Activated CD4-positive, CD25-positive, alpha-beta regulatory T cell treated with anti-CD3 and anti-CD28 coated beads, Interleukin-2, amount 50 U/mL, for 16 hours (primary cell): ENCODE results near the gene MED13L.
"Not testable (repeated sequence)": the region's sequence is repeated elsewhere in the genome, so short reads cannot be mapped to it uniquely, and the experiment has no call there.

Source experiments
- DNase-seq: peaks from one replicate; pipeline ENCODE4 v3.0.0-alpha.2; 2020; ENCODE audit warnings: low read depth, low spot score

MED13L gene

DNA sequence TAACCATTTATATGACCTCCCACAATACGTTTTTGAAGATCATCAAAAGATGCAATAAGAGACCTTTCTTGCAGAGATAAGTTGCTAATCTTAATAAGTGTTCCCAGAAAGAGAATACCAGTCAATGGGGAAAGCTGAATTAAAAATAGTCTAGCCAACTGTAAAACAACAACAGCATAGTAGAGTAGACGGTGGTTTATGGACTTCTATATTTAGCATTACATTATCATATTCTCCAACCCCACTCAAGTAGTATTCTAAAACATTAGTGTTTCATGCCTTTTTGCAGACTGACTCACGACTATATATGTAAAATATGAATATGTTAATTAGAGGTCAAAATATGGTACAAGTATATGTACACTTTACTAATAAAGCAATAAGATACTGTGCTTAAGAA lies 218.9 kb downstream of the MED13L start:
- no peak for DNase-seq

DNA sequence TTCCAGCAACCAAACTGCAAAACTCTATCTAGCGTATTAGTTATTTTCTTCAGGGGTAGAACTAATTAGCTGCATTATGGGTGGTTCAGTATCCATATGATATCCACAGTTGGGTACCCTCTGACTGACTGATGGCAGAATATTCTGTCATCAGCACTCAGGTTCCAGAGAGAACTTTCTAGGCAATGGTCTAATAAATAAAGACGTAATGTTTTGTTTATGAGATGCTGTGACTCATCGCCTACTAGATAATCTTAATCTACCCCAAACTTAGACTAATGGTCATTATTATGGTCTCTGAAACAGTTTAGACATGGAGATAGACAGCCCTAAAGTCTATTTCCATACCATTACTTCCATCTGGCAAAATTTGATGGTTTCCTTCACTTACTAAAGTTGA lies 220.1 kb downstream of the MED13L start:
- DNase-seq, result no peak

DNA sequence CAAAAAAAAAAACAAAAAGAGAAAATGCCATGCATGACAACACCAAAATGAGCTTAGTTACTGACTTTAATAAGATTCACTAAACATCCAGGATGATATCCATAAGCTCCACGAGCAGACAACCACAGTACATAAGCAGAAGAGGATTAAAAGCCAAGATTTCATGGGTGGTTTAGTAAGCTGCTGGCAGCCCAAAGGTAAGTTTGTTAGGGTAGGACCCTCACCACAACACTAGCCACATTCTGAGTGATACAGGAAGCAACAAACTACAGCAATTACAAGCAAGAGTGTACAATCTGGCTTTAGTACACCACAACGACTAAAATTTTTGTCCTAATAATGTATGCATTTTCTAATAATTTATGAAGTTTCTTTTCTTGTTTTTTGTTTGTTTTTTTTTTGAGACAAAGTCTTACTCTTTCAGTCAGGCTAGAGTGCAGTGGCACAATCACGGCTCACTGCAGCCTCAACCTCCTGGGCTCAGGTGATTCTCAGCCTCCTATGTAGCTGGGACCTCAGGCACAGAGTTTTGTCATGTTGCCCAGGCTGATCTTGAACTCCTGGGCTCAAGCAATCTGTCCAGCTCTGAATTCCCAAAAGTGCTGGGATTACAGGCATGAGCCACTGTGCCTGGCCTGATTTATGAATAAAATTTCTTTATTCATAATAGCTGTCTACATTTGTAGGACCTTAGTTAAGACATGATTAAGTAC lies 221.4 kb downstream of the MED13L start:
- DNase-seq, result no peak

DNA sequence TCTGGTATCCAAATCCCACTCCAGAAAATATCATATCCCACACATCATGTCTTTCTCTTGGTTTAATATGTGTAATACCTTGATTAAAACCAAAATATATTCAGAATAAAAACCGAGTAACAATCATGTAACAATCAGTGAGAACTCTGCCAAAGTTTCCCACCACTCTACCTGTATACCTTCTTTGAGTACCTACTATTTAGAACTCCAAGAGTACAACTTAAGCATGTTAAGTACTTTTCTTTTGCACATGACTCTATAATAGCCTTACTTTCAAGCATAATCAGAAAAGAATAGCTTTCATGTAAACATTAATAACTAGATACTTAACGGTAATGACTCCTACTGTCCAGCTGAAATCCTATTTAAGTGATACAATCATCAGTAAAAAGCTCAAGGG lies 223.2 kb downstream of the MED13L start:
- DNase-seq, result no peak

DNA sequence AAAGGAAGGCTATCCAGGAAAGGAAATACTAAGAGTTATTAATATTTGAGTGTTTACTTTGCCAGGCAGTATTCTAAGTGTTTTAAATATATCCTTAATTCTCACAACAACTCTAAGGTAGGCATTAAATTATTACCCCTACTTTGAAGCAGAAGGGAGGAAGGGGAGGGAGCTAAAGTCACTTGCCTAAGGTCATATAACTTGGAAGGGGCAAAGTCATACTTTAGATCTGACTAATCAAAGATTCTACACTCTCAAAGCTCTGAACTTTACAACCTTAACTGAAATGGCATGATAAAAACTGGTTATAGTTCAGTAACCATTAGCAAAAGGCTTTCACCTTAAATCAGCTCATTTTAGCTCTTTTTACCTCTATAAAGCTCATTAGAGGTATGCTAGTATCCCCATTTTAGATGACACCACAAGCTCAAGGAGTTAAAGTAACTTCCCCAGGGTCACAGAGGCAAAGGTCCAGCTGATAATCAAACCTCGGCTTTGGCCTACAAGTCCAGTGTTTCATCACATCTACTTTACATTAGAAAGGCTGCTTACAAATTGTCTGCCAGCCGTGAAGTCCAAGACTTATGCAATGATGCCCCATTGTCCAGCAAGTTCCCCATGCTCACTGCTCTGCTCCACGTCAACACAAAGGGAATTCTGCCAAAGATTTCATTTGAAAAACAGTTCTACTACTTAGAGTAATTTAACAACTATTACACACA lies 223.9 kb downstream of the MED13L start:
- DNase-seq, result no peak

DNA sequence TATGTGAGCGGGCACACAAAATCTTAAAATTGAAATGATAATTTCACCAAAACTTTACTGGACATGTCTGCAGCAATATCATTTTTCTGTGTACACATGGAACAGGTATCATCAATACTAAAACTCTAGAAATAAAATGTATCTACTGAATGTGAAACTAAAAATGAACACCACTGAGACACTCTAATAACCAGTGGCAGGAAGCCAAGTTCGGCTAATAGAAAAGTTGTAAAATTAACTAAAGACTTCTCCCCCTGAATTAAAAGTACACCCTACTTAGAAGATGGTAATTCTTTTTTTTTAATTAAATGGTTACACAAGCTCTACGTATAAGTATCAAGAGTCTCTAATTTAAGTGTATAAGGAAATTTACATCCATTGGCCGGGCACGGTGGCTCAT lies 227.2 kb downstream of the MED13L start:
- no peak for DNase-seq

DNA sequence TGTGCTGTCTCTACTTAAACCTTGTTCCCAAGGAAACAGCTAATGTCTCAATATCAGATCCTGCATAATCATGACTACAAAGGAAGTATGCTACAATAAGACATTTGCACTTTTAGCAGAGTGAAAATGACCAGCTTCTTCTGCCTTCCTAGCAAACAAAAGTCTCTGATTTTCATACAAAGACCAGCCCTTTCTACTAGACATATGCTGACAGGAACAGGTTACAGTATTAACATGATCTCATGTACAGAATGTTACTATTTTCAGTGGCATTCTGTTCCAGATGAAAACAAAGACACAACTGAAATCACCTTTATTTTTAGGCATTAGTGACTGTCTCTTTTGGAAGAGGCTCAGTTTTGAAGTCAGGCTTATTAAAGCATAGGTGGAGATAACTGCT lies 228.6 kb downstream of the MED13L start:
- DNase-seq, result no peak

DNA sequence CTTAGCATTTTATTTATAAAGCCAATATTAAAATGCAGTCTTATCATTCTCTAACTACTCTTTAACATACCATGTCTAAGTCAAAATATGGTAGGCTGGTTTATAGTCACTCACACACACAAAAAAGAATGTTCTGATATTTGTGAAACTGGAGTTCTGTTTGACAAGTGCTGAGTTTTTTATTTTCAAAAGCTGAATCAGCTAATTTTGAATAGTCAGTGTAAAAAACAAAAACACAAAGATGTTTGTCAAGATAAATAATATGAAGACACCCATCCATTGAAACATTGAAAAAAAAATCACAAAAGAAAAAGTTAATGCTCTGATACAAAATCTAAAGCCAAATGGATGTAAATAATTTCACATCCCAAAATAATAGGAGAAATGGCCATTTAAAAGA lies 231.5 kb downstream of the MED13L start:
- DNase-seq, result no peak

DNA sequence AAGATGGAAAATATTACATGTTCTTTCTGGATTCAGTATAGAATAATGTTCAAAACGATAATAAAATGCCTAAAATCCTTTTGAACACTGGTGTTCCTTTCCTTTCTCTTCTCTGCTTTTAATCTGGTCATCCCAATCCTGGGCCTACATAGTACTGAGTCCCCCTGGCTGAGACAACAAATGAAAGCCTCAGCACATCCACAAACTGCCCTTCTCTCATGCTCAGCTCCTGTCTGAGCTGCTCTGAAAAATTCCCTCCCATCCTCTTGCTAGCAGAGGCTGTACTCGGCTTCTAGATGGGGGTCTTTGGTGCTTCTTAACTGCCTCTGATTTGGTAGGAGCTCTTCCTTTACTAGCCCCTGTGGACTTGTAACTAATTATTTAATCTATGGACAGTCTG lies 232.3 kb downstream of the MED13L start:
- DNase-seq, result no peak

DNA sequence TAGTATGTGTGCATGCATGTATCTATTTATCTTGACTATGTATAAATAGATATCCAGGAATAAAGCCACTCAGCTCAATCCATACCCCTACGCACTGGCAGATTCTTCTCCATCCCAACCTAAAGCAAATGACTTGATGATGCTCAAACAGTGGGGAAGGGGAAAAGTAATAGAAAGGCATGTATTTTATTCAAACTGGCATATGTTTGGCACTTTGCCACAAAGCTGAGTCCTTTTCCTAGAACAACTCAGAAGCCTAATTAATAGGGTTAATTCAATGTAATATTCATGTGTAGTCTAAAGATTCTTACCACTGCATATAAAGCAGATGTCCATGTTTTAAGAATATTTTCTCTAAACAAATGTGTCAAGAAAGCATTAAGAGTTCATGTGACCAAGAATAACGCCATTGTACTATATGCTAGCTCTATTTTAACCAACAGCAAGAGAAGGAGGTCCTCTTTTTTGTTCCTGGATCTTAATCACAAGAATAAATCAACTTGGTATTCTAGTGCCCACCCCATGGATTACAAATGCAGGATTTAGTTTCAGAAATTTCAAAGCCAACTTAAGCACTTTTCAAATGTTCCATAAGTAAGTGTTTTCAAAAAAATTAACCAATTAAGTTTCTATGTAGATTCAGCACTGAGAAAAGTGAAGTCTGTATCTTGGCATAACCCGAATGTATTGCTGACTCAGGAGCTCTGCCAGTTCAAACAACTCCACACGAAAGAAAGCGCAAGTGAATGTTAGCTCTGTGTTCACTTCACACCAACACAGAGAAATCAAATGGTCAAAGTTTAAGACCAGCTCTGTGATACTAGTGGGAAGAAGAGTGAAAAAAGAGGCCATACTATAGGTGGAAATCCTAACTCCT lies 233.6 kb downstream of the MED13L start:
- no peak for DNase-seq

DNA sequence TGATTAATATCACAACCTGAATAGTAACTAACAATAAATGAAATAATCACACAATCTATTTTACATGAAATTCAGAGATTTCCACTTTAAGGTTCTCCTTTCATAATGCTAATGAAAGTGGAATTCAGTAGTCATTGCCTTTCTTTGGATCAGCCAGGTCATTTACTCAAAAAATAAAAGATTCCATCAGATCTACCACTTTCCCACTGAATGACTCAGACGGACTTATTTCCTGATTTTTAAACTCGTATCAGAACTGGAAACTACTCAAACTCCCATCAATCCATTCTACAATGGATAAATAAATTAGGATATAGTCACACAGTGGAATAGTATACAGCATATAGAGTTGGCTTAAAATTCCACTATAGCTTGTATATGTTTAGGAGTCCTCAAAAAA lies 237.1 kb downstream of the MED13L start:
- no peak for DNase-seq

DNA sequence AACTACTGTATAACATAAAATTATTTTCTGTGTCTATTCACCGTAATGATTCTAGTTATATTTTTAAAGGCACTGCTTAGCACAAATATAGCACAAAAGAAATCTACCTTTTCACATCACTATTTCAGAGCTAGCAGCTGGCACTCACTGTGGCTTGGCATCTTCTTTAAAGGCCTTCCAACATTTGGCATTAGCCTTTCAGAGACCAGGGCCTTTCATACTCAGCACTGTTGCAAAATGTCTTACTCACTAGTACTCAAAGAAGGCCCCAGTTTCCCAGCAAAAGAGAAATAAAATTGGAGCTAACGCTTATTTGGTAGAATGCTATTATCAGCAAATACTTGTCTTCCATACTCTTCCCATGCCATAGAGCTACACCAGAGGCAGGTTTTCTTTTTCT lies 238.4 kb downstream of the MED13L start:
- DNase-seq, result no peak

DNA sequence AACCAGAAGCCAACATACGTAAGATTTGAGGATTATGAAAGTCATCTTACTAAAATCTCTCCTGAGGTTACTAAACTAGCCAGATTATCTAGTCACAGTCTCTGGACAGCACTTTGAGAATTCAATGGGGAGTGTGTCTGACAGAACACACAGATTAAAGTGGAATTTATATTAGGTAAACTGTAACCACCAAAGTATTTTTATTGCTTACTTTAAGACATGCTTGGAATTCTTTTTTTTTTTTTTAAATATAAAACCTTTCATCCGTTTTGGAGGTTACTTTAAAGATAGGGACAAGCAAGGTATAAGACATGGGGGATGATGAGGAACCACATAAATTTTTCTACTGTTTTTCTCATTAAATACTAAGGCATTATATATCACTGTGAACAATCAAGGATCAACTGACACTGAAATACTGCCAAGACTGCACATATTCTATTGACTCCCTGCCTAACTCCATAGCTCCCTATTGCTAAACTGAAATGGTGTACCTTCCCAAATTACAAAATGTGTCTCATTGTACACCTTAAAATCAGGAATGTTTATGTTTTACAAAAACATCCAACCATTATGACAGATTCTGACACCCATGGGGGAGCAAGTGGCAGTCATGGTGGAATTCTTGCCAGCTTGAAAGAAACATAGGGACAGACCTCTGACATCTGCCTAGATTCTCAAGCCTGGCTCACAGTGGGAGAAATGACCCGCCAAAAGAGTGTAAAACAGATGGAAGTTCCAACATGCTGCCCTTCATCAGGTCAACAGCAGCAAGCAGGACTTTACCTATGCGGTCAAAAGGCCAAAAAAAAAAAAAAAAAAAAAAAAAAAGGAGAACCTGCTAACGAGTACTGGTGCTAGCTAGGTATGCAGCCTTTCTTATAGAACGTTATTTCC lies 239.3 kb downstream of the MED13L start:
- DNase-seq, result no peak

DNA sequence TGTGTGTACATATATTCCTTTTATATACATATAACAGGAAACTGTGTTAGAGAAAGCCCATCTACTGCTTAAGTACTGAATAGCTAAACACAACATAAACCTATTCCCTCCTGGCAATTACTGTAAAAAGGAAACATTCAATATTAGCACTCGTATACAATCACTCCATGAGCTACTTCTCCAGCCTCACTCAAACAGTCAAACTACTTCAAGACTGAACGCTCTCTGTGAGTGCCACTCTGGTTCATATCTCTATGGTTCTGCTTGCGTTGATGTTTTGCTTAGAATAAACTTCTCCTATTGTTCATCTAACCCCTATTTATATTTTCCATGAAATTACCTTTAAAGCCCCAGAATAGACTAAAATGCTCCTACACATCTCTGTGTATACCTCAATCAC lies 243.7 kb downstream of the MED13L start:
- no peak for DNase-seq

DNA sequence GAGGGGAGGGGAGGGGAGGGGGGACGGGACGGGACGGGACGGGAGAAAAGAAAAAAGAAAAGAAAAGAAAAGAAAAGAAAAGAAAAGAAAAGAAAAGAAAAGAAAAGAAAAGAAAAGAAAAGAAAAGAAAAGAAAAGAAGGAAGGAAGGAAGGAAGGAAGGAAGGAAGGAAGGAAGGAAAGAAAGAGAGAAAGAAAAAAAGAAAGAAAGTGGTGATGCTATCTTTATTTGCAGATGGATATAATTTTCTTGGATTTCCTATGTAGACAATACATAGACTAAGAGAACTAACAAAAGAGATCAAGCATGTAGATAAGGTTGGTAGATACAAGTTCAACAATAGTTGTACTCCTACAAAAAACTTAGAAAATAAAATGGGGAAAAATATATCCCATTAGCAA lies 245.9 kb downstream of the MED13L start:
- DNase-seq, result not testable (repeated sequence)

DNA sequence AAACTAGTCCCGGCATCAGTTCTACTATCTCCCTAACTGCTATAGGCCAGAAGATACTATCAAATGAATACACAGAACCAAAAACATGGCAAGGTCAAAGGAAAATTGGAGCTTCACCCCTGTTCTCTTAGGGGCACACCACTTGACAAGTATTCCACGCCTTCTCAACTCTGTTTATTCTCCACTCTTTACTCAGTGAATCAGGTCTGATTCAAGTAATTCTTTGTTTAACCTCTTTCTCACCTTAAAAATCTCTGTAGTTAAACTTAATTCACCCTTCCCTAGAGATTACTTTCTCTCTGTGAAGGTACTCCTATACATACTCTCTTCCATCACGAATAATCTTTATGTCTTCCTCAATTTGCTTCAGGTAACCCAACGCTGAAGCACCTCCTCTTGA lies 248.9 kb downstream of the MED13L start:
- no peak for DNase-seq

DNA sequence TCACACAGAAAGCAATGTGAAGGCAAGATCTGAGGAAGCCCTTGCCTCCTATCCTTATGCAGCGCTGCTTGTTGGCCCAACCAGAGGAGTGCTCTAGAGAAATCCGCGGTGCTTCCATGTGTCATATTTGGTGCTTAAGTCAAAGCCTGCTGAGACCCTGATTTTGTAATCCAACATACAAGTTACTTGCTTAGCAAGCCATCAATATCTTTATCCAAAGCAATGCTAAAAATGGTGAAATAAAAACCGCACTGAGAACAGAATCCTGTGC lies 250.0 kb downstream of the MED13L start:
- no peak for DNase-seq

DNA sequence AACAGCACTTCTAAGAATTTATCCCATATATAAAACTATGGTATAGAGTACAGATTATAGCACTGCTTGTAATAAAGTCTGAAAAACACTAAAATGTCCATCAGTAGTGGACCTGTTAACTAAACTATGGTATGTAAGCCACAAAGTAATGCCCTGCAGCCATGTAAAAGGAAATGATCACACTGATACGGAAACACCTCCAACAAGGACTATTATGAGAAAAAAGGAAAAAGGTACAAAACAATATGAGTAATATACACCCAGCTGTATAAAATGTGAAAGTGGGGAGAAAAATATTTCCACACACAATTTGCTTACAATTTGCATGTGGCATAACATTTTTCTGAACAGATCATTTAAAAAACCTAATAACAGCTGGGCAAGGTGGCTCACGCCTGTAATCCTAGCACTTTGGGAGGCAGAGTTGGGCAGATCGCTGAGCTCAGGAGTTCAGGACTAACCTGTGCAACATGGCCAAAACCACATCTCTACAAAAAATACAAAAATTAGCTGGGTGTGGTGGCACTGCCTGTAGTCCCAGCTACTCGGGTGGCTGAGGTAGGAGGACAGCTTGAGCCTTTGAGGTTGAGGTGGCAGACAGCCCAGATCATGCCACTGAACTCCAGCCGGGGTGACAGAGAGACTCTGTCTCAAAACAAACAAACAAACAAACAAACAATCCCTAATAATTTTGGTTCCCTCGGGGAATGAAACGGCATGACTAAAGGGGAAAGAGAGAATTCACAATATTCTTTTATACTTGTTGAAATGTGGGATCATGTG lies 250.5 kb downstream of the MED13L start:
- no peak for DNase-seq

DNA sequence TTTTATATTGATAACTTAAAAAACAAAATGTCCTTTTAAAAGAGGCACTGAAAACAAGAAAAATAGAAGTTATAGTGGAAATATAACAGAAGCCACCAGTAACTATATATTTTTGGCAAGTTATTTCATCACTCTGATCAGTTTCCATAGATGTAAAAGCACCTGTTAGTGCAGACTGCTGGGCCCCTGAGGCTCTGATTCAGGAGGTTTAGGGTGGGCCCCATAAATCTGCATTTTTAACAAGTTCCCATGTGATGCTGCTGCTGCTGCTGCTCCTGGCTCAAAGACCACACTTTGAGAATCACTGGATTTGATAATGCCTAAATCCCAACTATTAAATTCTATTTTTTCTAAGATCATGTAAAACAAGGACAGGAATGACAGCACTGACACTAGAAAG lies 251.1 kb downstream of the MED13L start:
- DNase-seq, result no peak

DNA sequence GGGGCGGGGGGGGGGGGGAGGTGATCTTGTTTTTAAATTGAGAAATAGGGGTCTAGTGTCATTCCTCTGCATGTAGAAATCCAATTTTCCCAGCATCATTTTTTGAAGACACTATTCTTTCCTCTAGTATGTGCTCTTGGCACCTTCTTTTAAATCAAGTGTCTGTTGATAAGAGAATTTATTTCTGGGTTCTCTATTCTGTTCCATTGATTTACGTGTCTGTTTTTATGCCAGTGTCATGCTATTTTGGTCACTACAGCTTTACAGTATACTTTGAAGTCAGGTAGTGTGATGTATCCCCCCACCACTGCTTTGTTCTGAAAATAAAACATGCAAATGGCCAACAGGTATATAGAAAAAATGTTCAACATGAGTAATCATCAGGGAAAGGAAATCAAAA lies 252.7 kb downstream of the MED13L start:
- no peak for DNase-seq

DNA sequence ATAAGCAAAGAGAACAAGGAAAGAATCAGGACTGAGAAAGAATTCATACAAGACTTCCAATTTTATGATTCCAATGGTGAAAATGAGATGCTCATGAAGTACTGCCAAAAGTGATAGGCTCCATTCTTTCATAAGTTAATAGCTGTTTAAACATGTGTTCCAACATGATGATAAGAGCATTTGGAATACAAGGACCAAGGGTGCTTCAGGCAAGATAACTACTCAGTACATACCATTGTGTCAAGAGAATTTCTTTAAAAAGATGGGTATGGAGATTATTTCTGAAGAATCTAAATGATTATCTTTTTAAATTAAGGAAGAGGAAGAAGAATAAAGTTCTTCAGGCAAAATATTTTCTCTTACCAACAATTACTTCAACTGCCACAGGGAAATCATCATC lies 258.1 kb downstream of the MED13L start:
- no peak for DNase-seq
